ENCODE measurements around the gene ADAMTS10.
"Not testable (repeated sequence)": the region's sequence is repeated elsewhere in the genome, so short reads cannot be mapped to it uniquely, and the experiment has no call there.

The ADAMTS10 gene

GRCh38 chr19:8558325-8558724 is 52.2 kb downstream of the ADAMTS10 start:
- no peak for DNase-seq (ENCODE audit: low spot score)

GRCh38 chr19:8557642-8558238 is 52.8 kb downstream of the ADAMTS10 start:
- no peak for DNase-seq (ENCODE audit: low spot score)

- DNase-seq (ENCODE audit: low spot score), result not testable (repeated sequence)
Observed at GRCh38 chr19:8553729-8554128, 56.8 kb downstream of the ADAMTS10 start.

GRCh38 chr19:8552810-8553209 is 57.7 kb downstream of the ADAMTS10 start:
- DNase-seq (ENCODE audit: low spot score), result no peak

- no peak for DNase-seq (ENCODE audit: low spot score)
Observed at GRCh38 chr19:8550070-8550469, 60.4 kb downstream of the ADAMTS10 start.

- no peak for DNase-seq (ENCODE audit: low spot score)
Observed at GRCh38 chr19:8545743-8546142, 64.8 kb downstream of the ADAMTS10 start.

GRCh38 chr19:8544168-8544567 is 66.3 kb downstream of the ADAMTS10 start:
- no peak for DNase-seq (ENCODE audit: low spot score)

- no peak for DNase-seq (ENCODE audit: low spot score)
Observed at GRCh38 chr19:8539621-8540149, 70.8 kb downstream of the ADAMTS10 start.

- DNase-seq (ENCODE audit: low spot score), result no peak
Observed at GRCh38 chr19:8537099-8537498, 73.4 kb downstream of the ADAMTS10 start.

DNA sequence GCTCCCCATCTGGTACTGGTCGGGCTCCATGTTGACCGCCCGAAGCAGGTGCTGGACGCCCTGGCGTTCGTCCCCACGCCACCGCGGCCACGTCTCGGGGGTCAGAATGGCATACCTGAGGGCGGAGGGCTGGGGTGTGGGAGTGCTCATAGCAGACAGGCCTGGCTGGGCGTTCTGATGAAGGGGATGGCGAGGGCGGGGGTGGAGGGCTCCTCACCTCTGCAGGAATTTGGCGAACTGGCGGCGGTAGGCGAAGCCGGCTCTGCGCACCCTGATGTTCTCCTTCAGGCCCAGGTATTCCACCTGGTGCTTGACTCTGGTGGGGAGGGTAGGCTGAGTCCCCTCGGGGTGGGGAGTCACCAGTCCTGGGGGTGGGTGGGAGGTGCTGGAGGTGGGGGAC is 74.2 kb downstream of the ADAMTS10 start:
- DNase-seq (ENCODE audit: low spot score), result no peak

DNA sequence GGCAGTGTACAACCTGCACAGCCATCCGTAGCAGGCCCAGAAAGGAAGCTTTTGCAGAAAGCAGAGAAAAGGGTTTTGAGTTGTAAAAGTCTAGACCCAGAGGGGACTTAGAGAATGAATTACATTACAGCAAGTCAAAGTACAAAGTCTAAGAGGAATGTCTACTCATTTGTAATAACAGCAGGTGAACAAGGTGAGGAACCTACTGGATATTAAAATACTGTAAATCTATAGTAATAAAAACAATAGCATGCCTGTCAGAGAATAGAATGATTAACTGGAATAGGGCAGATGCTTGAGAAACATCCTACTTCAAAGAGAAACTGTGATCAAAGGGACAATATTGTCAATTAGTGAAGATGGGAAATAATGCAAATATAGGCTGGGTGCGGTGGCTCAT is 78.3 kb downstream of the ADAMTS10 start:
- DNase-seq (ENCODE audit: low spot score), result no peak

DNA sequence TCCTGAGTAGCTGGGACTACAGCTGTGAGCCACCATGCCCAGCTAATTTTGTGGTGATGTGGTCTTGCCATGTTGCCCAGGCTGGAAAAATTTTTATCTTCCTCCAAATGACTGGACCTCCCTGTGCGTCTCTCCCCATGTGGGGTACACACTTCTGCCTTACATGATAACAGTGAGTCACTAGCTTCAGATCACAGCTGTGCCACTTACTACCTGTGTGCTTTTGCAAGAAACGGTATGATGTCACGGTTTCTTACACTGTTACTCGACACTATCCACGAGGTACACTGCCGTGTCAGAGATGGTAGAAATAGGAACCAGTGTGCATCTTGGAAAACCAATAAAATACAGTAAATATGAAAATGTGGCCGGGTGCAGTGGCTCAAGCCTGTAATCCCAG is 79.0 kb downstream of the ADAMTS10 start:
- DNase-seq (ENCODE audit: low spot score), result no peak

Measured in hematopoietic multipotent progenitor cell treated with erythropoietin and hydrocortisone succinate and interleukin-3 and kit ligand, for 17 days (in vitro differentiated cells).